Activated naive CD8-positive, alpha-beta T cell treated with anti-CD3 and anti-CD28 coated beads, Interleukin-2, amount 50 U/mL, for 16 hours (primary cell): Measurements from ENCODE around the gene CCDC40.
A peak's percentile ranks its signal among the peaks of the same experiment; 100 is the strongest.
"Not testable (repeated sequence)": the region's sequence is repeated elsewhere in the genome, so short reads cannot be mapped to it uniquely, and the experiment has no call there.

Source experiments
- DNase-seq: peaks from one replicate; pipeline ENCODE4 v3.0.0-alpha.2; 2020; ENCODE audit warnings: low read depth, low spot score

CCDC40 gene

DNA sequence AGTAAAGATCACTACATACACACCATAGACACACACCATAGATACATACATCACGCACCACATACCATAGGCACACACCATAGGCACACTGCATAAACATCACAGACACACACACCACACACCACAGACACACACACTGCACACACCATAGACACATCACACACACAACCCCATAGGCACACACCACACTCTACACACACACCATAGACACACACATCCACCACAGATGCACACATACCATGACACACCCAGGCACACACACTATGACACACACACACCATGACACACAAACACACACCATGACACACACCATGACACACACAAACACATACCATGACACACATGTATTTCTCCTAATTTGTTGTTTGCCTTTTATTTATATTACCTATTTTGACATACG, 14.8 kb upstream of the CCDC40 start:
- DNase-seq, result no peak

DNA sequence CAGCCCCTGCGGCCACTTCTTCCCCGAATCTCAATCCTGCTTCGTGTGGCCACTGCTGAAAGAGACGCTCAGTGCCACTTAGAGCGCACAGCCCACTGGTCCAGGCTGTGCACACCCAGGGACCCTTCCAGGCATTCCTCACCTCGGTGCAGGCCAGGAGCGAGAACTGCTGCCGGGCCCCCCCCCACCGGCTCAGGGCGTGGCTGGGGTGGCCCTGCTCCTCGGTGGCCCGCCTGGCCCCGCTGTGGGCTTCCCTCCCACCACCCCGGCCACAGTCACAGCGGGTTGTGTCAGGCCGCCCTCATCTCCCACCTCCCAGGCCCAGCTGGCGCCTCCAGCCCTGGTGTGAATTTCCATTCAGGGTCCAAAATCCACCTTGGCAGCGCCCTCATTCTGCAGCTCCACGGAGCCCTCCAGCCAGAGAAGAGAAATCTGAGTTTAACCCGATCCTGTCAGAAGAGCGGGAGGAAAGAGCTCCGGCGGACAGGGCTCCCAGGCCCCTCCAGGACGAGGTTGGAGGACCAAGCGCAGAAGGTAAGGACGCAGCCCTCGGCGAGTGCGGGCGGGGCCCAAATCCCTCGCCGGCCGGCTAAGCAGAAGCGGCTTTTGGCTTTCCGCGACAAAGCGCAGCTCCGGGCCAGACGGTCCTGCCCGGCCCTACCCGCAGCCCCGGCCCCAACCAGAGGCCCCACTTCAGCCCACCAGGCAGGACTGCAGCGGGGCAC, 12.8 kb upstream of the CCDC40 start:
- DNase-seq, result no peak

DNA sequence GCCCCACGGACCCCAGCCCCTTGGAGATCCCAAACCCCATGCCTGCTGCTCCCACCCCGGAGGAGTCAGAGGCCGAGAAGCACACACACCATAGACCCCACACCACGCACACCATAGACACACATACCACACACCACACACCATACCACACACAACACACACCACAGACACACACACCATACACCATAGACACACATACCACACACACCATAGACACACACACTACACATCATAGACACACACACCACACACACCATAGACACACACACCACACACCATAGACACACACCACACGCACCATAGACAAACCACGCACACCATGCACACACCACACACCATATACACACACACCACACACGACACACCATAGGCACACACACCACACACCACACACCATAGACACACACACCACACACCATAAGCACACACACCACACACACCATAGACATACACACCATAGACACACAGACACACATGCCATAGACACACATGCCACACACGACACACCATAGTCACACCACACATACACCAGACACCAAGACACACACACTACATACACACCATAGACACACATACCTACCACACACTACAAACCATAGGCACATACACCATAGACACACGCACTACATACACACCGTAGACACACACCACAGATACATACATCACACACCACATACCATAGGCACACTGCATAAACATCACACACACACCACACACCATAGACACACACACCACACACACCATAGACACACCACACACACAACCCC, 12.1 kb upstream of the CCDC40 start:
- no peak for DNase-seq

DNA sequence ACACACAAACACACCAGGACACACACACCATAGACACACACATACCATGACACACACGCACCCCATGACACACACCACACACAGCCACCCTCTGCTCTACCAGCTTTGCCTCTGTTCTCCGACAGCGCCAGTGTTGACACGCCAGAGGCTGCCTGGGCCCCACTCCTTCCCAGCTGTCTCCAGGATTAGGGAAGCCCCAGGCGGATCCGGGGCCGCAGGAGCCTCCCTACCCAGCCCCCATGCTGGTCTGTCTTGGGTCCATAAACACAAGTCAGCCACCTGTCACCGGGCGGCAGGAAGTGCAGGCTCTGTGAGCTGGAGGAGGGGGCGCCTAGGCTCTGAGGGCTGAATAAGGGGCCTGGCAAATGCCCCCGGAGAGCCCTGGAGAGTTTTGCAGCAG, 11.3 kb upstream of the CCDC40 start:
- no peak for DNase-seq

DNA sequence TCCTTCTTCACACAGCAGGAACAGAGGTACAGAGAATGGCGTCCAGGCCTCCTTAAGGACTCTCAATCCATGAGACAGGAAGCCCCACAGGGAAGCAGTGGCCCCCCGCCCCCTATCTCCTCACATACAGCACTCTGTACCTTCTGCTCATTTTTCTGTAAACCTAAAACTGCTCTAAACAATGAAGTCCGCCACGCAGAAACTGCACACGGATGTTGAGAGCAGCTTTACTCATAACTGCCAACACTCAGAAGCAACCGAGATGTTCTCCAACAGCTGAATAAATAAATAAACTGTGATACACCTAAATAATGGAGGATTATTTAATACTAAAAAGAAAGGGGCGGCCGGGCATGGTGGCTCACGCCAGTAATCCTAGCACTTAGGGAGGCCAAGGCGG, 10.6 kb upstream of the CCDC40 start:
- DNase-seq, result no peak

DNA sequence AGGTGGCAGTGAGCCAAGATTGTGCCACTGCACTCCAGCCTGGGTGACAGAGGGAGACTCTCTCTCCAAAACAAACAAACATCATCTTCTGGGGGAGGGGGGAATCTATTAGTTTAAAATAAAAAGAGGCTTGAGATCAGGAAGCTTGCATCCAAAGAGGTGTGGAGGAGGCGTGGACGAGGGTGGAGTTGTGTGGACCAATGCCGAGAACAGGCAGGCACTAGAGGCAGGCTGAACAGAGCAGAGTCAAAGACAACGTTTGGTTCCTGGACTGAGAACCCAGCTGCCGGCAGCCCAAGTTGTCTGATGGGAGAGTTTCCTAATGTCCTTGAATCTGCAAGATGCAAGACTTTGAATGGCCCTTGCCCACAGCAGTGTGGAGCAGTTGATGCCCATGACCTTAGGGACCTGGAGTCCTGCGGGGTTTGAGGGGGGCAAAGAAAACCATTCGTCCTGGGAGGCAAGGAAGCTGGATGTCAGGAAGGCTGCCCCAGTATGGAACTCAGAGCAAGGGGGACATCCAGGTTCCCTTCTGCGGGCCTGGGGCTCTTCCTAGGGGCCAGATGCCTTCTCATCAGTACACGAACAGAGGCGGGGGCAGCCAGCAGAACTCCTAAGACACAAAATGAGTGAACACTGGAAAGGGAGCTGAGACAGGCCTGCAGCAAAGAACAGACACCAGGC, 9.9 kb upstream of the CCDC40 start:
- no peak for DNase-seq

DNA sequence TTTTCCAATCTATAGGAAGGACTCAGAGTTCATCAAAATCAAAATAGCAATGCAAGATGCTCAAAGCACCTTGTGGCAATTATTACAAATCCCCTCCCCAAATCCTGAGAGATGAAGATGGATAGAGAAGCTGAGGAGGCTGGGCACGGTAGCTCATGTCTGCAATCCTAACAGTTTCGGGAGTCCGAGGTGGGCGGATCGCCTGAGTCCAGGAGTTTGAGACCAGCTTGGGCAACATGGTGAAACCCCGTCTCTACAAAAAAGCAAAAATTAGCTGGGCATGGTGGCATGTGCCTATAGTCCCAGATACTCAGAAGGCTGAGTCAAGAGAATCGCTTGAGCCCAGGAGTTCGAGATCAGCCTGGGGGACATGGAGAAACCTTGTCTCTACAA, 9.4 kb upstream of the CCDC40 start:
- no peak for DNase-seq

DNA sequence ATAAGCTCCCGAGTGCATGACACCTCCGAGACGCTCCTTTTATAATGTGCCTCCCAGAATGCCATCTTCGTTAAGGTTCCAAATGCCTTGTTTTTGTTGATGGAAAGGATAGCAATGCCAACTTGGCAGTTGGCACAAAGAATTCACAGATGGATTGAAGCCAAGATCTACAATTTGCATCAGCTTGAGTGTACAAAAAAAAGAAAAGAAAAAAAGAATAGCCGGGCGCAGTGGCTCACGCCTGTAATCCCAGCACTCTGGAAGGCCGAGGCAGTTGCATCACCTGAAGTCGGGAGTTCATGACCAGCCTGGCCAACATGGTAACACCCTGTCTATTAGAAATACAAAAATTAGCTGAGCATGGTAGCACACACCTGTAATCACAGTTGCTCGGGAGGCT, 8.4 kb upstream of the CCDC40 start:
- DNase-seq, result no peak

DNA sequence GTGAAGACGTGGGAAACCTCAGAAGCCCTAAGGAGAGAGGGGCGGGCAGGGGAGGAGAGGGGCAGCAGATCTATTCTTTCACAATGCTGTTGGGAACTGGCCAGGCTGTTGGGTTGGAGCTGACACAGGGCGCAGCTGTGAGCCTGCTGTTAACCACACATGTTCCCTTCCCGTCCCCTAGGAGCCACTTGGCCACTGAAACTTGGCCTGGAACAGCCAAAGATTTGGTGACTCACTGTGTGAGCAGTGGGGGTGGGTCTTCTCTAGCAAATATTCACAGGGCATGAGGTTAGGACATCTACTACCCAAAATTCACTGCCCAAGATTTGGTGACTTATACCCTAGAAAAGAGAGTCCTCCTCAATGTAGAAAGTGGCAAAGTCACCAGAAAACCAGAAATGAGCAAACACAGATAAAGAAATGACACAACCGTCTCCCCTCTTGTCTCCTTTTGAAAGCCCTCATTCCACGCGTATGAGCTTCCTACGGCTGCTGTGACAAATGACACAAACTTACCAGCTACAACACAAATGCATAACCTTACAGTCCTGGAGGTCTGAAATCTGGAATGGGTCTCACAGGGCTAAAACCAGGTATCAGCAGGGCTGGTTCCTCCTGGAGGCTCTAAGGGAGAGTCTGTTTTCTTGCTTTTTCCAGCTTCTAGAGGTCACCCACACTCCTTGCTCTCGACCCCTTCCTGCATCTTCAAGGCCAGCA, 7.0 kb upstream of the CCDC40 start:
- no peak for DNase-seq

DNA sequence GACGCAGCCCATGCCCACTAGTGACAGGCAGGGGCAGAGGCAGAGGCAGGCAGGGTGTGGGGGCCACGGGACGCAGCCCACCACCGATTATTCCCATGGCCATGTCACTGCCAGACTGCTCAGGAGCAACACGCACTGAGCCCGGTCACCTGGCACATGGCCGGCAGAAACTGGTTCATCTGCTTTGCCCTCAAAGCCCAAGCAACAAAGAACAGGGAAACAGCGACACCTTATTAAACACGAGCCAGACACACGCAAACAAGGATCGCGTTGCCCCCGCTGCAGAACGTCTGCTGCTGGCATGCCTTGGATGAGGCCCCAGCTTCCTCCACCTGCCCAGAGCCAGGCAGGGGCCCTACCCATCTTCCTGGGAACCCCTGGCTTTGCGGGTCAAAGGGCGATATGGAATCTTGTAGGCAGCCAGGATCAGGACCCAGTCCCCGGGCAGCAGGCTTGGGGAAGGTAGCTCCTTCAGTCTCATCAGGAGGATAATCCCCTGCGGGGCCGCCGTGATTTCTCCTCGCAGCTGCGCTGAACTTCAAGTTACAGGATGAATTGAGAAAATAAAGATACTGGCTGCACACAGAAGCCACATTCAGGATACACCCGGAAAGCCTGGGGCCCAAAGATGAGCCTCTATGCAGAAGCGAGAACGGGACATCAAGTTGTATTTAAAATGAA, 5.6 kb upstream of the CCDC40 start:
- no peak for DNase-seq

DNA sequence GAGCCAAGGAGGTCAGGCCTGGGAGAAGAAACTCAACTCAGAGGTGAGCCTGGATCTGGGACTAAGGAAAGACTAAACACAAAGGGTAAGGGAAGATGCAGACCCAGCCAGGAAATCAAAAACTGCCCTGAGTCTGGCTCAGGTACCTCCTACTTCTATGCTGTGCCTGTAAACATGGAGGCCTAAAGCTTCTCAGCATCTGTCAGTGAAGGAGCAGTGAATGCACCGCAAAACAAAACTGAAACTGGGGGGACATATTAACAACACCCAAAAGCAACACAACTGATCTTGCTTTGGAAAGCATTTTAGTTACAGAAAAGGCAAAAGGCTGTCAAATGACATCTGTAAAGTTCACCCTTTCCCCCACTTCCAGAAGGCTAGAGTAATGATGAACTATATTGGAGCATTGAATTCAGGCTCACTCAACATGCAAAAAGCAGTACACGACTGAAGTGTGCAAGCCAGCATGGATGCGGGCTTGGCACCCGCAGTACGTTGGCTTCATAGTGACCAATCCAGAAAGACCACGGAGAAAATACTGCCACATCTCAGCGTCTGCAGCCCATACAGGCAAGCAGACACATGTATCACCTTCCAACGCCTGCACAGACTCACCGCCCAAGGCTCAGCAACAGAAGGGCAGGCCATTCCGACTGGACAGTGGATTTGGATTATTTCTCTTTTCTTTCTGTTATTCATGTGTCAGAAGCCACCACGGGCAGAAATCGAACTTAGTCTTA, 4.6 kb upstream of the CCDC40 start:
- no peak for DNase-seq

DNA sequence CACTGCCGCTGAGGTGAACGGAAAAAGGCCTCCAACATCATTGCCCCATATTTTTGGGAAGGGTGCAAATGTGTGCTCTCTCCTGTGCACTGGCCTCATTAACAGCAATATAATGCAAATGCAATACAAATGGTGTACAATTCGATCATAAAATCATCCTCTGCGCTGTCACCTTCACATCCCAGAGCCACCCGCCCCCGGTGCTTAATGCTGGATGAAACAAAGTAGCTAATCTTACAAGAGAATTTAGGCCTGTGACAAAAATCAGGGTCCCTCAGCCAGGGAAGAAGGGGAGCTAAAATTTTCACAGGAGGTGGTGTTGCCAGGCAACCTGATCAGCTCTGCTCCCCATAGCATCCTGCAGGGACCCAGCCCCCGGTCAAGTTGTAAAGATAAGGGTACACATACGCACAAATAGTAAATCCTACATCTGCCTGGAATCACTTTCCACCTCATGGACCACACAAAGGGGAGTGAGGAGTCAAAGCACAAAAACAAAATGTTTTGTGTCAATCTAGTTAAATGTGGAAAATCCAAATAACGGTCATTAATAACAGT, 3.7 kb upstream of the CCDC40 start:
- no peak for DNase-seq

DNA sequence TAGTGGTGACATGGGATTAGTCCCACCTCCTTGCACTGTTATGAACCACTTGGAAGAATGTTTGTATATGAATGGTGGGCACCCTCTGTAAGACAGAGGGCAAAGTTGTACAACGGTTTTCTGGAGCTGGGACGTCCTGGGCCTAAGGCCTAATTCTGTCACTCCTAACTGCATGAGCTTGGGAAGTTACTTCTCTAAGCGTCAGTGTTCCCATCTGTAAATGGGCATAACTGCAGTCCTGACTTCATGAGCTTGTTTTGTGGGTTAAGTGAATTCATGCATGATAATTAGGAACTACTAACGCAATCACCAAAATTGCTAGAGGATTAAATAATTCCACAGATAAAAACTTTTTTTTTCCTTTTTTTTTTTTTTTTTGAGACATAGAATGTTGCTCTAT, 2.6 kb upstream of the CCDC40 start:
- DNase-seq, result no peak

DNA sequence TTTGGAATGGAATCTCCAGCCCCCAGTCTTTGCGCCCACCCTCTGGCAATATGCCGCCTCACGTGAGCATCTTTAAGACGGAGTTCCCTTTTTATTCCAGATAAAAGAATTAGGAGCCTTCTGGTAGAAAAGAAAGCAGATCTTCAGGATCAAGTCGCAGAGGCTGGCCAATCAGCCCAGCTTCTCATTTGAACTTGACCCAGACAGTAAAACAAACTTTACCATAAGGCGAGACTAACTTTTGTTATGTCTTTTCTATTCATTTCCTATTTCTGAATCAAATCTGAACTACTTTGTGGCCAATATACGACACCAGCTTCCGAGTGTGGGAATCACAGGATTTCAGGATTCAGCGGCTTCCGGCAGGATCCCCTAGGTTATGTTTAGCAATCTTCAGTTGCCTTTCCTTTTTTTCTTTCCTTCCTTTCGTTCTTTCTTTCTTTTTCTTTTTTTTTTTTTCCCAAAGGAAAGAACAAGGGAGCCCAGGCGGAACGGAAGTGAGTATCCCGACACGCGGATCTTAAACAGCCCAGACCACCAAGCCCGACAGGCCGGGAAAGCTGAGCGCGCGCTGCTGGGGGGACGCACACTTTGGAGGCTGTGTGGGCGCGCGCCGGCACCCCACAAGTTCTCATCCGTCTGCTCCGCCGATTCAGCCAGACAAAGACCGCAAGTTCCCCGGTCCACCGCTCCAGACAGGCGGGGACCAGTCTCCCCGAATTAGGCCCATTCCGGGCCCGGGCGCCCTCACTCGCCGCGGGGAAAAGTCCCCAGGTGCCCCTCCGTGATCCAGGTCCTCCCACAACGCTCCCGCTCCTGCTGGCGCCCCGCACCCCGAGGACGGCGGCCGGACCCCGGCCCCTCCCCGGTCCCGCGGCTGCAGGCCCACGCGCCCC, 1.4 kb upstream of the CCDC40 start:
- no peak for DNase-seq

DNA sequence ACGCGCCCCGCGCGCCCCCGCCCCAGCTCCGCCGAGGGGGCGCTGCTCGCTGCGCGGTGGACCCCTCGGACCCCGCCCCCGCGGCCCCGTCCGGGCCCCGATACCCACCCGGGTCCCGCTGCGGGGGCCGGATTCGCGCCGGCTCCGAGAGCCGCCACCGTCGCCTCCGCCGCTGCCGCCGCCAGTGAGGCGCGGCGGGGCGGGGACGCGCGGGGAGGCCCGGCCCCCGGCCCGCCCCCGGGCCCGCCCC, 830 bp upstream of the CCDC40 start, which contains the start of gene TBC1D16:
Gene TBC1D16, minus strand, starts transcription at position 186 of the 250 bp plus-strand sequence. CDS start 22,325 bp downstream, outside the sequence.
- peak; percentile 23 for DNase-seq

DNA sequence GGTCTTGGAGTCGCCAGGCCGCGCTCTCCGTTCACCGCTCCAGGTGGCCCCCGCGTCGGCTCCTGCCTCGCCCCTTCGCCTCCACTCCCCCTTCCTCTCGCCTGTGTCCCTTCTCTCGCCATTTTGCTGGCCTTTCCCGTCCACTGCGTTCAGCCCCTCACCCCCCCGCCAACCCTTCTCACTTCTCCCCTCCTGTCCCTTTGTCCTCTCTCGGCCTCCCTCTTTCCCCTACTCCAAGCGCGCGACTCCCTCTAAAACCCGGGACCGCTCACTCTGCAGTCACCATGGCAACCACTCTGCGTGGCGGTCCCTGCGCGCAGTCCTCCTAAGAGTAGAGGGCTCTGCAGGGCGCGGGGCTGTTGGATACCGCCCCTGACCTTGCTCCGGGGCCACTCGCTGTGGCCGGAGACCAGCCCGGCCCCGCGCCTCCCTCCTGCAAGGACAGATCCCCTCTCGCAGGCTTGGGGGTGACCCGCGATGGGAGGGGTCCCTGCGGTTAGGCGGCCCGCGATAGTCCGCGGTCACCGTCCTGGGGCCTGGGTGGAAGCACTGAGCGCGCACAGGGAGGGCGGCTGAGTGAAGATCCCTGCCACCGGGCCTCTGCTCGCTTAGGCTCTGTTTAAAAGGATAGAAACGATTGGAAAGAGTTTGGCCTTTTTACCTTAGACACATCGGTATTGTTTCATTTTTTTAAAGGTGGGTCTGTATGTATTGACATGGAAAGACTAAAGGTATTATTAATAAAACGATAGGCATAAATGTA, 454 bp downstream of the CCDC40 start:
- no peak for DNase-seq

DNA sequence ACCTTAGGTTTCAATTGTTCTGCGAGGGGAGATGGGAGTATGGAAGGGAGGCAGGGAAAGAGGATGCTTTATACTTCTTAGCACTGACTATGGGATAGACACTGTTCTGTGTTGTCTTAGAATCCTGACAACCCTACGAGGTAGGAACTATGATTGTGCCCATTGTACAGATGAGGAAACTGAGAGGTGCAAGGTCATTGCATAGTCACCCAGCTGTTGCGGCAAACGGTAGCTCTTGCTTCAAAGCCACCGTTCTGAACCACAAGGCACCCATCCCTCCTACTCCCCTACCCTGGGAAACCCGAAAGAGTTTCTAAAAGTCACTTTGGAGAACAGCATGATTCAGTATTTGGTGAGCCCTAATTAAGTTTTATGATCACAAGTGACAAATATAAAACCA, 7.5 kb downstream of the CCDC40 start:
- no peak for DNase-seq

DNA sequence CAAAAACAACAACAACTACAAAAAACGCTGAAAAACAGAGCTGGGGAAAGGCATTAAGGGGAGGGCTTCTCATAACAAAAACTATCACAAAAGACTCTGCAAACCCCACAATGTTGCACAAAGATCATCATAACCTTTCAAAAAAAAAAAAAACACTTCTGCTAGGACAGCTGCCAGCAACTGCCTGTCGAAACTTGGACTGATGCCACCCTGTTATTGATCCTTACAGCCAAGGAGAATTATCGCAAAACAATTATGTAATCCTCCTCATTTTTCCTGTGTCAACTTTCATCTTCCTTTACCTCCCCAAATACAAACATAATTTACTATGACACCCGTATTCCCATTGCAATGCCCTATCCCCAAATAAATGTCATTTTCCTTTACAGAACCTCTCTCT, 9.3 kb downstream of the CCDC40 start:
- DNase-seq, result no peak

DNA sequence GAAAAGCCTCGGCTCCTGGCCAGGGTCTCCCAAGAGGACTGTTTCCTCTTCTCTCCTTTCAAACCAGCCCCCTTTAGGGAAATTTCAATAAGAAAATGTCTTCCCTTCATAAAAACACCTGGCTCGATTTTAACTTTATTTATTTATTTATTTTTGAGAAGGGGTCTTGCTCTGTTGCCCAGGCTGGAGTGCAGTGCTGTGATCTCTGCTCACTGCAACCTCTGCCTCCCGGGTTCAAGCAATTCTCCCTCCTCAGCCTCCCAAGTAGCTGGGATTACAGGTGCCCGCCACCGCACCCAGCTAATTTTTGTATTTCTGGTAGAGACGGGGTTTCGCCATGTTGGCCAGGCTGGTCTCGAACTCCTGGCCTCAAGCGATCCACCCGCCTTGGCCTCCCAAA, 10.3 kb downstream of the CCDC40 start:
- not testable (repeated sequence) for DNase-seq
